Left lobe of liver (tissue), 2 donors: ENCODE results near the gene NLGN1. TPM values are rescaled to one million over a fixed set of nuclear protein-coding genes. Genes with fewer than 3 reads are reported as not detected.
A peak's percentile ranks its signal among the peaks of the same experiment; 100 is the strongest.
"Not testable (repeated sequence)": the region's sequence is repeated elsewhere in the genome, so short reads cannot be mapped to it uniquely, and the experiment has no call there.

Experiments
- ATAC-seq: fragments of 200-7000 bp; cut with Tn5 transposase; one replicate; pipeline ENCODE4 v1.9.1; 2020; ENCODE audit warnings: mild to moderate bottlenecking, moderate library complexity
- DNase-seq: peaks from one replicate; pipeline ENCODE4 v3.0.0-alpha.2; 2020; ENCODE audit warnings: low spot score
- total RNA-seq: library from RNA; stranded (reverse); gene quantifications from one replicate; pipeline ENCODE4 v1.2.1, GENCODE V29; 2021
- donor health status: DM: no; HTN: no; CAD: no; lungs with moderate emphysema.
- donor health status: DM: no; HTN: yes; CAD: no.

NLGN1 gene
- total RNA-seq, 1 donor from 2014 or later, result not detected

DNA sequence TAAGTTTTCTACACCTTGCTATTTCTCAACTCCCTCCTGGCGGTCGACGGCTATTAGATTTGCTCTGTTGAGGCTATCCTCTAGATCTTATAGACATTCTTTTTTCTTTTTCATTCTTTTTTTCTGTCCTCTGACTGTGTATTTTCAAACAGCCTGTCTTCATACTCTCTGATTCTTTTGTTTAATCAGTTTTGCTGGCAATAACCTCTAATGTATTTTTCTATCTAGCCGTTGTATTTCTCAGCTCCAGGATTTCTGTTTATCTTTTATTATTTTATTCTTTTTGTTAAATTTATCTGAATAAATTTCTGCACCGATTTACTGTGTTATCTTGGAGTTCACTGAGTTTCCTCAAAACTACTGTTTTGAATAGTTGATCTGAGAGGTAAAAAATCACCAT, 31.5 kb downstream of the NLGN1 start:
- ATAC-seq (no peak), DNase-seq (no peak)

DNA sequence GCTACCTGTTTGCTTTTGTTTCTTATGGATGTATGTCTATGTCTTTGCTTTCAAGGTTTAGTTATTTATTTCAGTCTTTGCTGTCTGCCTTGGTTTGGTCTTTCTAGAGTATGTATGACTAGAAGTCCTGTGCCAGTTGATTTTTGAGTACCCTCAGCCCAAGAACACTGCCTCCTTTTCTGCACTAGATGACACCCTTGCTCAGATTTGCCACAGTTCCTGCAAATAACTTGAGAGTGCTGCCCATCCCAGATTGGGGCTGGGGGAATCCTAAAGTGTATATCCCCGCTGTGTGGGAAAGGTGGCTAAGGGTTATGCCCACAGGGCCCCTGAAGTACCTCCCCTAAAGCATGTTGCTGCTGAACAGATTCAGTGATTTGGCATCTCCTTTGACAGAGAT, 32.0 kb downstream of the NLGN1 start:
- no peak for ATAC-seq
- DNase-seq, result no peak

DNA sequence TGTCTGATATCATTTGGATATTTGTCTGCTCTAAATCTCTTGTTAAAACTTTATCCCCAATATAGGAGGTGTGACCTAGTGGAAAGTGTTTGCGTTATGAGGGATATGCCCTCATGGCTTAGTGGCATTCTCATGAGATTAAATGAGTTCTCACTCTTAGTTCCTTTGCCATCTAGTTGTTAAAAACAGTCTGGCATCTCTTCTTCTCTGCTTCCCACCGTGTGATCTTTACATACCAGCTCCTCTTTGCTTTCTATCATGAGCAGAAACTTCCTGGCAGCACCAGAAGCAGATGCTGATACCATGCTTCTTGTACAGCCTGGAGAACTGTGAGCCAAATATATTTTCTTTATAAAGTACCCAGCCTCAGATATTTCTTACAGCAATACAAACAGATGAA, 33.0 kb downstream of the NLGN1 start:
- DNase-seq (no peak), ATAC-seq (no peak)

DNA sequence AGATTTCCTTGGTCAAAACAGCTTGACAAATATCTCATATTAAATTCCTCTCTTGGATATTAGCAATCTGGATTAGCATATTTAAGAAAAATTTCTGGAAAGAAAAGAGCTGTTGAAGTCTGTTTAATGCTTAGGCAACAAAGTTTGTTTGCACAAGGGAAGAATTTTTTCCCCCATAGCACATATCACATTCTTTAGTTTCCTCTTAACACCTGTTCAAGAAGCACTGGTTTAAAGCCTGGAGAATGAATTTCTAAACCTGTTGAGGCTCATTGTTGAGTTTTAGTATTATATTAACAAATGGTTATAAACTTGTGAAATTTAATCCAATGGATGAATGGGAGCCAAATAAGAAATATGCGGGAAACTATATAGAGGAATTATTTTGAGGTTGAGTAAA, 41.5 kb downstream of the NLGN1 start:
- ATAC-seq, result no peak

GRCh38 chr3:173440514-173440913, 43.0 kb downstream of the NLGN1 start:
- ATAC-seq, result no peak
- no peak for DNase-seq

More for the DNA sequence above, 41.5 kb downstream of the NLGN1 start:
- DNase-seq, result no peak

- DNase-seq, ATAC-seq: not testable (repeated sequence)
Measured at GRCh38 chr3:173451561-173451960, 54.0 kb downstream of the NLGN1 start.

- no peak for DNase-seq
- ATAC-seq, result no peak
Measured at GRCh38 chr3:173463250-173463649, 65.7 kb downstream of the NLGN1 start.

GRCh38 chr3:173465112-173465511, 67.6 kb downstream of the NLGN1 start:
- DNase-seq (no peak), ATAC-seq (no peak)

GRCh38 chr3:173465898-173466678, 68.5 kb downstream of the NLGN1 start:
- ATAC-seq (no peak), DNase-seq (no peak)

DNA sequence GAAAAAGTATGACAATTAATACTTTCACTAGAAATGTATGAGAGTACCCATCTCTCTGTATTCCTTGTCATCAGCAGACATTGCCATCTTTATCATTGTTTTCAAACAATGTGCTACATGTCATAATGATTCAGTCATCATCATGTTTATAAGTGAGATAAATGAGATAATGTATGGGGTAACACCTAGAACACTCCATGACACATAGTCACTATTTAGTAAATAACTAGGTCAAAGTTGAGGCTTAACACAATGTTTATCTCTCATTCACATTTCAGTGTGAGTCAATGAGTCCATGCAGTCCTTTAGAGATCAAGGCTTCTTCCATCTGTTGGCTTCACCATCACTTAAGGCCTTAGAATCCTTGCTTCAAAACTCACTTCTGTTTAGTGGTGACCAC, 70.0 kb downstream of the NLGN1 start:
- DNase-seq, result no peak
- no peak for ATAC-seq

- no peak for DNase-seq
- no peak for ATAC-seq
Measured at GRCh38 chr3:173473237-173473636, 75.7 kb downstream of the NLGN1 start.

DNA sequence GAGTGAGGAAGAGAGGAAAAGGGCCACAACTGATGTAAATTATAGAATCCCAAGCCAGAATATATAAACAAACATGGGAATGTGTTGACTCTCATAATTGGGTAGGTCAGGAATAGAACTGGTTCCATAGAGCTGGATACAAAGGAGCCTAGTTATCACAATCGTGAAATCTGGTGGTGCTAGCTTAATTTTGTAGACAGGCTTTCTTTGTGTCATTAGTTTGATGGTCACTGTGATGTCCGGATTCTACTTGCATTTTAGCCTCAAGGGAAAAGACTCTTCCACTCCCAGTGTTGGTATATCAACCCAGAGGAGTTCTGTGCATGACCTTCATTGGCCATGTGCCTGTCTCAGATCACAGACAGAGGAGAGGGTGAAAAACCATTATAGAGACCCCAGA, 81.8 kb downstream of the NLGN1 start:
- ATAC-seq, result no peak
- no peak for DNase-seq

- no peak for DNase-seq
- no peak for ATAC-seq
Measured at GRCh38 chr3:173501931-173502489, 104.5 kb downstream of the NLGN1 start.

DNA sequence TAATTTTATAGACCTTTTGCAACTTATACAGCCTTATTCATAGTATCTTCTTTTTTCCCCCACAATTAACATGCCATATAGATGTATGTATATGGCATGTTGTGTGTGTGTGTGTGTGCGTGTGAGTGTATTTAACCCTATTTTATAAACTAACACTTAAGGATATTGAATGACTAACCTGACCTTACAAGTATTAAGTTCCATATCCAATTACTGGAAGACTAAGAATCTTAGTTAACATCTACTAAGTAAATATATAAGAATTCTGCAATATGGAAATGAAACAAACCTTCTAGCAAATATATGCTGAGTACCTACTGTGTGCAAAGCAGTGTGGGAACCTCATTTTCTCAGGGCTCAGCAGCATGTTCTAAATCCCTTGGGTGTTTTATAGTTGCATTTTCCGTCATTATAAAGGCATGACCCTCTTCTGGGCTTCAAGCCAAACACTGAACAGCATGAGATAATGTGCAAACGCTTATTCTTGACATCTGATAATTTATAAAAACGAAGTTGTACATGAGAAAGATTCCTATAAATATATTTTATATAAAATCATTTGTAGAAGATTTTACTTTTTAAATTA, 105.5 kb downstream of the NLGN1 start:
- ATAC-seq, result no peak
- DNase-seq, result no peak

- ATAC-seq (no peak), DNase-seq (no peak)
Measured at GRCh38 chr3:173510565-173510964, 113.0 kb downstream of the NLGN1 start.

GRCh38 chr3:173513123-173513522, 115.6 kb downstream of the NLGN1 start:
- no peak for DNase-seq
- ATAC-seq, result no peak

DNA sequence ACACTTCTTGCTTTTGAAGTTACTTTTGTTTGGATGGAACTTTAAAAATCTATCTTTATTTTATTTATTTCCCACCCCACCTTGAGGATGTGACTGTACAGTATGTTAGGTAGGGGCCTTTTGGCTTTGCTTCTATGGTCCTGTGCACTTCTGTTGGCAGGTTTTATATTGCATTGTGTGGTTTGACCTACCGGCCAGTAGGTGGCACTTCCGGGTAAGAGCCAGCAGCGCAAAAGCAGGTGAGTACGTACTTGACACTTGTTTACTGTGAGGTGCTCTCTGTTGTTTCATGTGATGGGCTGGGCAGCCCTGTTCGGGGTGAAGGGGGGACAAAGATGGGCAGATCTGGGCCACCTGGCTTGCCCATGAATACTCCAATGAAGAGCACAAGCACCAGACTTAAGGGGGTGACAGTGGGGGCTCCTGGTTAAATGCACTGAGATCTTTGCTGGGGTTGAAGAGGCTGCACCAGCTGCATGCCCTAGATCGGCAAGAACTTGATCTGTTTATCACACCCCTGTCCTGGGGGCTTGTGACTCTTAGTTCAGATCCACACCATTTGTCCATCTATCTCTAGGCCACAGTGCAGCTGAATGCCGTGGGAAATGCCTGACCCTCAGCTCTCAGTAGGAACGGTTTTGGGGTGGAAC, 131.6 kb downstream of the NLGN1 start:
- ATAC-seq (peak; percentile 86), DNase-seq (no peak)

DNA sequence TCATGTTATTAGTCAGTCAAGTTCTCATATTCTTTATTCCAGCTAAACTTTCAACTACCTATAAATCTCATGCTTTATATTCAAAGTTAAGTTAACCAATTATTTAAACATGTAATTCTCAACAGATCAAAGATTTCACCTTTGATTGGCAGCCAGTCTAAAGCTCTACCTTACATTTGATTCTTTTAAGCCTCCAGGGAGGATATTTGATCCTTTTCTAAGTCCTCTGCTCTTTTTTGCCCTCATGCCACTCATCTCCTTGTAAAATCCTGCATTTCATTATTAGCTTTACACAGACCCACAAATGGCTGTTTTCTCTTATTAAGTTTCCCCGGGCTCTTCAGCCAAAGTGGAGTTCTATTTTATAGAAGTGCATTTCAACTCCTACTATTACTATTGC, 134.1 kb downstream of the NLGN1 start:
- DNase-seq, result no peak
- ATAC-seq, result no peak

GRCh38 chr3:173538410-173538809, 140.9 kb downstream of the NLGN1 start:
- no peak for ATAC-seq
- DNase-seq, result no peak

GRCh38 chr3:173545590-173545989, 148.0 kb downstream of the NLGN1 start:
- DNase-seq, ATAC-seq: not testable (repeated sequence)

- DNase-seq, result no peak
Measured at GRCh38 chr3:173547070-173547469, 149.5 kb downstream of the NLGN1 start.

GRCh38 chr3:173548261-173548660, 150.7 kb downstream of the NLGN1 start:
- ATAC-seq (no peak), DNase-seq (no peak)

More at GRCh38 chr3:173547070-173547469, 149.5 kb downstream of the NLGN1 start:
- no peak for ATAC-seq
